NCI-H2227 (cell line): ENCODE results near the gene KNDC1.
"Not testable (repeated sequence)": the region's sequence is repeated elsewhere in the genome, so short reads cannot be mapped to it uniquely, and the experiment has no call there.

Source experiments
- DNase-seq: peaks from one replicate; lab custom pipeline; 2025; ENCODE audit not compliant: unreplicated experiment; lab: John Stamatoyannopoulos, UW

KNDC1 gene

DNA sequence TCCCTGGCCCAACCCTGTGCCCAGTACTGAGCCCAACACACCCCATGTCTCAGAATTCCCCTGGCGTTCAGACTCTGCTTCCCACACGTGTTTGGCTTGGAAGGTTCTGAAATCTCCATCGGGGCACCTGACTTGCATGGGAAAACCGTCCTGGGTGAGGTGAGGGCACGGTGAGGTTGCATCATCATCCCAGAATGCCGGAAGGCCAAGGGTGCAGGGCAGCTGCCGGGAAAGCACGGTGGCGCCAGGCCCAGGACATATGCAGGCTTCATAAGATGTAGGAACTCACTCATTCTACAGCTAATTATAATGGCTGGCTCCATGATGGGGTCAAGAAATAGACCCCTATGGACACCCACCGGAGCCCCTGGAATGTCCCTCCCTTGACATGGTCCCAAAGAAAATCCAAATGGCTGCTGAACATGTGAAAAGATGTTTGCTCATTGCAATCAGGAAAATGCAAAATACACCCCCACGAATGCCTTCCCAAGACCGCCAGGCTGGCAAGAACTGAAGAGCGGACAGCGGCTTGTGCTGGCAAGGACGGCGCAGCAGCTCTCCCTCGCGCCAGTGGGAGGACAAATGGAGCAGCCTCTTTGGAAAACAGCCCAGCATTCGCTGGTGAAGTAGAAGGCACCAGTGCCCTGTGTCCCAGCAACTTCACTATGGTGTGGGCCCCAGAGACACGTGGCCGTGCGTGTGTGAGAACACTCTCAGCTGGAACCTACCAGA, 2.3 kb downstream of the KNDC1 start:
- DNase-seq: no peak

DNA sequence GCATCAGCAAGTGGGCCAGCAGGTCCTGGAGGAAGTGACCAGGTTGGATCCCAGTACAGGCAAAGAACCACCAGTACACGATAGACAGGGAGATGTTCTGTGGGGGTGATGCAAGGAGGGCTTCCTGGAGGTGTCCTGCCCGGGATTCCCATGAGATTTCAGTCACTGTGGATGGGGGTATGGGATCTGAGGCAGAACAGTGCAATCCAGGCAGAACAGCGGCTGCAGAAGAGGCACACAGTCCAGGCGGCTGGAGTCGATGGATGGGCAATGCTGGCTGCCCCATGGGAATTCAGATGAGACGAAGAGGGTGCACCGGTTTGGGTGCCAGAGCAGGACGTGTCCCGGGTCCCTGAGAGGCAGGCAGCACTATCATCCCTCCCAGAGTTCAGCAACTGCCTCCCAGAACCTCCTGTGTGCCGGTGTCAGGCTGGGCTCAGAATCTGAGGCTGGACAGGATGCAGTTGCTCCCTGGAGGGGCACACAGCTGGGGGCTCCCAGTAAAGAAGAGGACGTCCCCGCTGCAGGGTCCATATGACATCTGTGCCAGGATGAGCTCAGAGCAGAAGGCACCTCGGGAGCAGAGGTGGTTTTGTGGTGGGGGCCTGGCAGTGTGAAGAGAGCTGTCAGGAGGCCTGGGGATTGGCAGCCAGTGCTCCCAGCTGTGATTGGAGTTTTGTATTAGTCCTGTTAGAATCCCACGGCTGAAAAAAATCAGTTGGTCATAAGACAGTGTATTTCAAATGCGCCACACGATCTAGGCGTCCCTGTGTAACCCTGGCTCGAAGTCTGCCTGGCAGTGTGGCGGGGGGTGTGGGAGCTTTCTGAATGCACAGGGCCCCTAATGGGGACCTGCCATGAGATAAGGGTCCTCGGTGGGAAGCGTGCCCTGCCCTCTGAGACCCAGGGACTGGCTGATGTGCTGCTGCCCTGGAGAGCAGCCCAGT, 3.2 kb downstream of the KNDC1 start:
- DNase-seq: no peak

DNA sequence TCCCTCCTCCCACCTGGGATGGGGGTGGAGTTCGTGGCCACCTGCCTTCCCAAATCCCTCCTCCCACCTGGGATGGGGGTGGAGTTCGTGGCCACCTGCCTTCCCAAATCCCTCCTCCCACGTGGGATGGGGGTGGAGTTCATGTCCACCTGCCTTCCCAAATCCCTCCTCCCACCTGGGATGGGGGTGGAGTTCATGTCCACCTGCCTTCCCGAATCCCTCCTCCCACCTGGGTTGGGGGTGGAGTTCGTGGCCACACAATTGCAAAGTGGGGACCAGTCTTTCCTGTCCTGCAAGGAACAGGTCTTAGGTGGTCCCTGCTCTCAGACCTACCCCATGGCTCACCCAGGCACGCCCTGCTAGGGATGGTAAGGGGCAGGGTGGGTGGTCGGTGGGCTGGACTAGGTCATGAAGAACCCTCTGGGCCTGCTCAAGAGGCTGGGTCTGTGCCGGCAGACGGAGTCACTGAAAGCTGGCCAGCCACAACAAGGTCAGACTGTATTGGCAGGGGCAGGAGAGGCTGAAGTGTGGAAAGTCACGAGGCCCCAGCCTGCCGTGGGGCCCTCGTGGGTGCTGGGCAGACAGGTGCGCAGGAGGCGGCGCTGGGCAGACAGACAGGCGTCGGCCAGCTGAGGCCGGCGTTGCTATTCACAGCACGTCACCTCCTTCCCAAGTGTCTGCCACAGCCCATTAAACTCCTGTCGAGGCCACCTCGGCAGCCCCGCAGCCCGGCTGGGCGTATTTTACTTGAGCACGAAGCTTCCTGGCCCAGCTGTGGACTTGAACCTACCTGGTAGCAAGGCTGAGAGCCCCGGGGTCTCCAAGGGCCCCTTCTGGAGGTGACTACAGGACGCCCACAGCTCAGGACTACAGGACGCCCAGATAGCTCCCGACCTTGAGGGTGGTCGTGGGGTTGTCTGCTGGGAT, 4.1 kb downstream of the KNDC1 start:
- DNase-seq: no peak

DNA sequence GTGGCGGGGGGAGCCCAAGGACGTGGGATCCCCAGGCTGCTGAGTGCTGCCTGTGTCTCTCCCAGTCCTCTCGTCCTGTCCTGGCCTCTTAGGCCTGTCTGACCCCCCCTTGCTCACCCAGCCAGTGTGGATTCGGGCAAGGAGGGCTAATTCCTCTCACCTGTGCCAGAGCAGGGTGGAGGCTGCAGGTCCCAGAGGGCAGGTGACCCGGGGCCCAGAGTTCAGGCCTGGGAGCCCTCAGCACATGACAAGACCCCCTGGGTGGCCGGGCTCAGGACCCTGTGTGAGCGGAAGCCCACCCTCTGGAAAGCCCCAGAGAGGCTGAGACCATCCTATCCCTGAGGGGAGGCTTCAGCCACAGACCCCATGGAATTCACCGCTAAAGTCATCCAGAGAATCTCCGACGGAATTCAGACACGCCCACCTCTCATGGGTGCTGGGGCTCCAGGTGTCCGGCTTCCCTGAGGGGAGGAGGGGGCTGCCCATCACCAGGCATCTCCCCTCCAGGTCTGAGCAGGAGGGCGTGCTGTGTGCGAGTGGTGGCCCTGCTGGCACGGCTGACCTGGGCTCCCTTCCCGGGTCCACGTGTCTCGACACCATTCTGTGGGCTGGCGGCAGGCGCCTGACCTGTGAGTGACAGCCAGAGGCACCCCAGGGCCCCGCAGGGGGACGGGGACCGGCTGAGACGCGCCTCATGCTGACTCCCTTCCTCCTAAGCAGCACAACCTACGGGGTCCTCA, 5.0 kb downstream of the KNDC1 start:
- DNase-seq: no peak

DNA sequence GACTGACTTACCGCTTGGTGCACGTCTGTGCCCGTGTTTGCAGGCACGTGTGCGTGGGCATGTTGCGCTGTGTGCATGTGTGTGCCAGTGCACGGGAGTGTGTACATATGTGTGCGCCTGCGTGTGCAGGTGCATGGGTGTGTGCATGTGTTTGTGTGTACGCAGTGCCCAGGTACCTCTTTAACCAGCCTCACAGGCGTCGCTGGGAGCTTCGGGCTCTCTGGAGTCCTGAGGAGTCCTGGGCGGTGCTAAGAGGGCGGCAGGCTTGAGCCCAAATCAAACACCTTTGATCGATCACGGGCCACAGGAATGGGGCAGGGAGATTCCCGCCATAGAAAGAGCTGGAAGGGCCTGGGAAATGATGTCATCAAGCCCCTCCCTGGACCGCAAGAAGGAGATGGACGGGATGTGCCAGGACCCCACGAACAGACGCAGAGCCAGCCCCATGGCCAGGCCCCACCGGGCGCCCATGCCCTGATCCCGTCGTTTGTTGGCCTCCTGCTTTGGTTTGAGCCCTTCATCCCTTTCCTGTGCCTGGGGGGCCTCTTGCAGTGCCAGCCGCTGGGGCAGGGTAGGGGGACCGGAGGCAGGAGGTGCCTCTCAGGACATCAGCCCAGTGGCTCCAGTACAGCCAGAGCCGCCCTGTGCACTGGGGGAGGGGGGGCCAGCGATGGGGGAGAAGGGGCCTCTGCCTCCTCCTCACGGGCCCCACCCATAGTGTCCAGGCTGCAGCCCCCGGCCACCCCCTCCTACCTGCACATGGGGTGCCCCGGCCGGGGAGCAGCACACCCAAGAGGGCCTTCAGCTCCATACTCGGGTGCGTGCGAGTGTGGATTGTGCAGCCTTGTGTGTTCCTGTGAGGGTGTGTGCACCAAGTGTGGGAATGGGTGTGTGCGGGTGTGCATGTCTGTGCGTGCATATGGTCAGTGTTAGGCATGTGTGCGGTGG, 5.8 kb downstream of the KNDC1 start:
- DNase-seq: no peak

DNA sequence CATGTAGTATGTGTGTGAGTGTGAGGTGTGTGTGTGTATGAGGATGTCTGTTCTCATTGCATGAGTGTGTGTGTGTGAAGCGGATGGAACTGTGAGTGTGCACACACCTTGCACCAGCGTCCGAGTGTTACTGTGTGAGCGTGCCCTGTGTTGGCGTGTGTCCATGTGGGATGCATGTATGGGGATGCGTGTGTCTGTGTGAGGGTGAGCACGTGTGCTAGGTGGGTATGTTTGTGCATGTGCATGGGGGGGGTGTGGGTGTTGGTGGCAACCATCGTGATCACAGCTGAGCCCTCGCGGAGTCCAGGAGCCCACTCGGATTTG, 6.4 kb downstream of the KNDC1 start:
- no peak for DNase-seq

DNA sequence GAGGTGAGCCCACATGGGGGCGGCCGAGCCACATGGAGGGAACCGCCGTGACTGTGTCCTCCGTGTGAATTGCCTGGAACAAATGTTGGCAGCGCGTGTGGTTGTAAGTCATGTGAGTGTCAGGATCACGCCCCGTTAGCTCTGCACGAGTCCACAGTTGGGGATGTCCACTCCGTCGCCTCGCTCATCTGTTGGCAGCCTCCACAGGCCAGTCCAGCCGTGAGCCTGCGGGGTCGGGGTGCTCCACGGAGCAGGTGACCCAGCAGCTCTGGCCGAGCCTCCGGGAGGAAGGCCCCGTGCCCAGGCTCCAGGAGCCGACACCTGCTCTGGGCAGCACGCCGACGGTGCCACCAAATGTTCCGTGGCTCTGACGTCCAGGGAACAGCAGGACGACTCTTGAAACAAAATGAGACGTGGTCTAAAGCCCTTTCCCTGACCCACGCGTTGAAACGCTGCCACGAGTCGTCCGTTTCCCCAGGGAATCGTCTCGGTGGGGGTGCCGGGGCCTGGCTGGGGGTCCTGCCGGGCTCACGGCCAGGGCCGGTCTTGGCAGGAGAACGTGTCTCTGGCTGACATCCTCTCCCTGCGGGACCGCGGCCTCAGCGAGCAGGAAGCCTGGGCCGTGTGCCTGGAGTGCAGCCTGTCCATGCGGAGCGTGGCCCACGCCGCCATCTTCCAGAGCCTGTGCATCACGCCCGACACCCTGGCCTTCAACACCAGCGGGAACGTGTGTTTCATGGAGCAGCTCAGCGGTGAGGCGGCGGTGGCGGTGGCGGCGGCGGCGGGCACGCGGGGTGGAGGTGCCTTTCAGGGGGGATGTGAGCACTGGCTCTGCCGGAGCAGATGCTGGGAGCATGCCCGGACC, 7.0 kb downstream of the KNDC1 start:
- DNase-seq: no peak

DNA sequence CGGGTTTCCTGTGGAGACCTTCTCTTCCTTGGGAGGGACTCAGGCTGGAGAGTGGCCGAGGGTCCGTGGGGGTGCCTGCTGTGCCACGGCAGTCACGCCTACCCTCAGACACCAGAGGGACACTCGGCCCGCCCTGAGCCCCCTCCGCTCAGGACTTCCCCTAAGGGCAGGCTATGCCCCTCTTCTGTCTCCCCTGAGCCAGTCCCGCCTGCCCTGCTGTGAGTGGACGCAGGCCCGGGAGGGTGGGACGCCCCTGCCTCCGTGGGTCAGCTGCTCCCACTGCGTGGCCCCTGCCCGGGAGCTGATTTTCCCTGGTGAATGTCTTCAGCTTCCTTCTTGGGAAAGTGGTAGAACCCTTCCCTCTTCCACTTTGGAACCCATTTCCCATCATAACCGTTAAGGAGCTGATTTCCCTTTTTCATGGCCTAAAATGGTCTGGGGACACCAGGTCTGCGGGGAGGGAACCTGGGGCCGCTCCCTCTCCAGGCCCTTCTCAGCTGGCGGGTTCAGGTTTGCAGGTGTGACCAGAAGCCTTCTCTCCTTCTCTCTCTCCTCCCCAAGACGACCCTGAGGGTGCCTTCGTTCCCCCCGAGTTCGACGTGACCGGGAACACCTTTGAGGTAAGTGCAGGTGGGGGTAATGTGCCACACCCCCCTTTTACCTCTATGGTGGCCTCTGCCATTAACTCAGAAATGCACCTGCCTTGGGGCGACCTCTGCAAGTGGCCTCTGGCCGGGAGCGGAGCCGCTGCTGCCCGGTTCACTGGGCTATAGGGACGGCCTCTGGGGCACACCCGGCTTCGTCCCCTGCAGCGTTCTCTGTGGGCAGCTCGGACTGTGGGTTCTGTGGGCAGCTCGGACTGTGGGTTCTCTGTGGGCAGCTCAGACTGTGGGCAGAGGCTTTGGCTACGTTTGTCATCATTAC, 7.9 kb downstream of the KNDC1 start:
- no peak for DNase-seq

DNA sequence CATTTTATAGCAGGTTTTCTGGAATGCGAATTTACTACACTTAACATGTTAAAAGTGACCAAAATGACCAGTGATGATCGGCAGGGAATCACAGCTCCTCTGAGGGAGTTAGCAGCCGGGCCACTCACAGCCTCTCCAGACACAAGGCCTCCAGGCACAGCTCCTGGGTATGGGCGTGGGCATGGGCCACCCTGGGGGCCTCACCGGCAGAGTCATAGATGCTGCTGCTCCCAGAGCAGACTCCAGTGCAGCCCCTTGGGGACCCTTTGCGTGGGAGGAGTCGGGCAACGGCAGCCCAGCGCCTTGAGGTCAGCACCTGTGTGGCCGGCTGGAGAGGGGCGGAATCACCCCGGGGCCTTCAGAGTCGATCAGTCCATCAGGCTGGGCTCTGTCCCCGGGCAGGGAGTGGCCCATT, 8.6 kb downstream of the KNDC1 start:
- DNase-seq: no peak

DNA sequence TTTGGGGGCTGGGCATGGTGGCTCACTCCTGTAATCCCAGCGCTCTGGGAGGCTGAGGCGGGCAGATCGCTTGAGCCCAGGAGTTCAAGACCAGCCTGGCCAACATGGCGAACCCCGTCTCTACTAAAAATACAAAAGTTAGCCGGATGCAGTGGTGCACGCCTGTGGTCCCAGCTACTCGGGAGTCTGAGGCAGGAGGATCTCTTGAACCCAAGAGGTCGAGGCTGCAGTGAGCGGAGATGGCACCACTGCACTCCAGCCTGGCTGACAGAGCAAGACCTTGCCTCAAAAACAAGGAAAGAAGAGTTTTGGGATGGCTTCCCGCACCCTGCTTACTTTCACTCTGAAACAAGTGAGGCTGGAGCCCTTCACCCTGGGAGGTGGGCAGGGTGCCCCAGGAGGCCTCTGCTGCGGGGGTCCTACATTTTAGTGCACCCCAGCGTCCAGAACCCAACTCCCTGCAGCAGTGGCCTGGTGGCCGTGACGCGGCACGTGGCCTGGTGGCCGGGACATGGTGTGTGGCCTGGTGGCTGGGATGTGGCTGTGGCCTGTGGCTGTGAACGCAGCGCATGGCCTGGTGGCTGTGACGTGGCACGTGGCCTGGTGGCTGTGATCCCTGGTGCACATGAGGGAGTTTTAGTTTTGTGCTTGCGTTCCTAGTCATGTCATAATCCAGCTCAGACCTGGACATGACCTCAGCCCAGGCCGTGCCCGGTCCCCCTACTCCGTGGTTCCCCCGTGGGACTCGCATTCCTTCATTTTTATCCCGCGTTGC, 9.3 kb downstream of the KNDC1 start:
- DNase-seq: no peak

DNA sequence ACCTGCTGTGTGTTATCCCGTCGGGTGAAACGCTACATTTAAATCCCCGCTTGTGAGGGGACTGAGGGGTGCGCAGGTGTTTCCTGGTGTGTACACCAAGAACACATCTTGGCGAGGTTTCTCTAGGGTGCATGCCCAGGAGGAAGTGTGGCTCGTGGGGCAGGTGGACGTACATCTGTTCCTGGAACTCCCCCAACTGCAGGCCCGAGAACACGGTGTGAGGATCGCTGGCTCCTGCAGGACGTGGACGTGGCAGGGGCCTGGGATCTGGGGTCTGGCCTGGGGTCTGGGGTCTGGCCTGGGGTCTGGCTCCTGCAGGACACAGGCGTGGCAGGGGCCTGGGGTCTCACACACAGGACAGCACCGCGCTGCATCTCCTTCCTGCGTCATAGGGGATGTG, 10.1 kb downstream of the KNDC1 start:
- no peak for DNase-seq

DNA sequence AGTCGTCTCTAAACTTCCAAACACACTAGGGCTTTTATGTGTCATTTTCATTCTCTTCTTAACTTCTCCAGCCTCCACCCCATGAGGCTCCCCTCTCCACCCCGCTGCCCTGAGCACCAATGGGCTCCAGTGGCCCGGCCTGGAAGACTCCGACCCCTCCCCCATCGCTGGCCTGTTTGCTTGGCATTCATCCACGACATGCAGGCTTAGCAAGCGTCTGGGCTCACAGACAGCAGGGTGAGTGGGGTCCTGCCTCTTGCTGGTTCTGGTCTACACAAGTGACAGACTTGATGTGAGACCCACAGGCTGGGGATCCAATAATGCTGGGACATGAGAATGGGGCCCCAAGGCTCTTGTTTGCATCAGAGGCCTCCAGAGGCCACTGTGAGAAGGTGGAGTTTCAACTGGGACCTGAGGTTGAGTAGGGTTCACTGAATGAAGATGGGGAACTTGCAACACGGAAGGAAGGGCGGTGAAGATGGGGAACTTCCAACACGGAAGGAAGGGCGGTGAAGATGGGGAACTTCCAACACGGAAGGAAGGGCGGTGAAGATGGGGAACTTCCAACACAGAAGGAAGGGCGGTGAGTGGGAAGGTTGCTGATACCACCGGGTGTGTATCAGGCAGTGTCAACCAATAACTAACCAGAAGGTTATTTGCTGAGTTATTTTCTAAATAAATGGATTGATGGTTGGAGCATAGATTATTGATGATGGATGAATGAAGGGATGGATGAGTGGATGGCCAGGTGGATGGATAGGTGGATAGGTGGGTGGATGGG, 14.0 kb downstream of the KNDC1 start:
- DNase-seq: no peak

DNA sequence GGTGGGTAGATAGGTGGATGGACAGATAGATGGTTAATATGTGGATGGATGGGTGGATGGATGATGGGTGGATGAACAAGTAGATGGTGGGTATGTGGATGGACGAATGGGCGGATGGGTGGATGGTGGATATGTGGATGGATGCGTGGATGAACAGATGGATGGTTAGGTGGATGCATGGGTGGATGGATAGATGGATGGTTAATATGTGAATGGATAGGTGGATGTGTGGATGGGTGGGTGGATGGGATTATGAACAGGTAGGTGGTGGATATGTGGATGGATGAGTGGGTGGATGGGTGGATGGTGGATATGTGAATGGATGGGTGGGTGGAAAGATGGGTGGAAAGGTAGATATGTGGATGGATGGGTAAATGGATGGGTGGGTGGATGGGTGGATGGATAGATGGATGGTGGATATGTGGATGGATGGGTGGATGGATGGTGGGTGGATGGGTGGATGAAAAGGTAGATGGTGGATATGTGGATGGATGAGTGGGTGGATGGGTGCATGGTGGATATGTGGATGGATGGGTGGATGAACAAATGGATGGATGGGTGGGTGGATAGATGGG, 14.8 kb downstream of the KNDC1 start:
- DNase-seq: no peak

DNA sequence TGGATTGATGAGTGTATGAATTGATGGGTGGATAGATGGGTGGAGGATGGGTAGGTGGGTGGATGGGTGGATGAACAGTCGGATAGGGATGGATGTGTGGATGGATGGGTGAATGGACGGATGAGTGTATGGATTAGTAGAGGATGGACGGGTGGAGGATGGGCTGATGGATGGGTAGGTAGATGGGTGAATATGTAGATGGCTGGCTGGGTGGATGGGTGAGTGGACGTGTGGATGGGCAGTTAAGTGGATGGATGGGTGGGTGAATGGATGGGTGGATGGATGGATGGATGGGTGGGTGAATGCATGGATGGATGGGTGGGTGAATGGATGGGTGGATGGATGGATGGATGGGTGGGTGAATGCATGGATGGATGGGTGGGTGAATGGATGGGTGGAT, 15.6 kb downstream of the KNDC1 start:
- DNase-seq: not testable (repeated sequence)

DNA sequence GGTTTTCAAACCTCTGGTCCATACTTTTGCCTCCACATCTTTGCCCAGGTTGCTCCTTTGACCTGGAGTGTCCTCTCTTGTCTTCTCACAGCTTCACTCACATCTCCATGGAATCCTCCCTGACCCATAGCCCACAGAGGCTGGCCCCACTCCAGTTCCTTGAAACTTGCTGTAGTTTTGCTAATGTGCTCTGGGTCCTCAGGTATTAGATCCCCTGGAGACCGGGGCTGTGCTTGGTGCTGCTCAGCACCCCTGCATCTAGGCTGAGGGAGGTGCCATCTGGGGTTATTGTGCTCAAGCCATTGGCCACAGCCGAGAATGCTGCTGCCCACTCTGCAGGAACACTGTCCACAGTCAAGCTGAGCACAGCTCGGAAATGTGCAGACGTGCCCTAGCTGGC, 16.5 kb downstream of the KNDC1 start:
- no peak for DNase-seq
